Ishikawa (cell line): Measurements from ENCODE around the gene ABCA2.
A peak's percentile ranks its signal among the peaks of the same experiment; 100 is the strongest.

Experiments used
- CEBPB ChIP-seq: IDR thresholded peaks from 2 replicates; pipeline ENCODE4 v1.6.1; 2012
- CREB1 ChIP-seq: IDR thresholded peaks from 2 replicates; pipeline ENCODE4 v1.6.1; 2012; ENCODE audit warnings: low read depth
- EGR1 ChIP-seq: IDR thresholded peaks from 2 replicates; pipeline ENCODE4 v1.6.1; 2012
- EP300 ChIP-seq: IDR thresholded peaks from 2 replicates; pipeline ENCODE4 v1.6.1; 2012; ENCODE audit warnings: borderline replicate concordance
- FOXM1 ChIP-seq: IDR thresholded peaks from 2 replicates; pipeline ENCODE4 v1.6.1; 2012; ENCODE audit warnings: low read depth, borderline replicate concordance
- NFIC ChIP-seq: IDR thresholded peaks from 2 replicates; pipeline ENCODE4 v1.6.1; 2012
- RAD21 ChIP-seq: IDR thresholded peaks from 2 replicates; pipeline ENCODE4 v1.6.1; 2012; ENCODE audit warnings: low read depth
- TAF1 ChIP-seq: IDR thresholded peaks from 2 replicates; pipeline ENCODE4 v1.6.1; 2012; ENCODE audit warnings: low read depth, mild to moderate bottlenecking
- TCF12 ChIP-seq: IDR thresholded peaks from 2 replicates; pipeline ENCODE4 v1.6.1; 2012; ENCODE audit warnings: low read depth
- TEAD4 ChIP-seq: IDR thresholded peaks from 2 replicates; pipeline ENCODE4 v1.6.1; 2012
- YY1 ChIP-seq: IDR thresholded peaks from 2 replicates; pipeline ENCODE4 v1.6.1; 2012; ENCODE audit warnings: low read depth
- ZBTB7A ChIP-seq: IDR thresholded peaks from 2 replicates; pipeline ENCODE4 v1.6.1; 2012; ENCODE audit warnings: low read depth
- TF ChIP-seq, protein P1 (sequence below): IDR thresholded peaks from 2 replicates; pipeline ENCODE4 v1.6.1; 2012
- TF ChIP-seq, protein P2 (sequence below): IDR thresholded peaks from 2 replicates; pipeline ENCODE4 v1.6.1; 2012; ENCODE audit warnings: low read depth, mild to moderate bottlenecking
- TF ChIP-seq, protein P3 (sequence below): IDR thresholded peaks from 2 replicates; pipeline ENCODE4 v1.6.1; 2012

The ABCA2 gene

DNA sequence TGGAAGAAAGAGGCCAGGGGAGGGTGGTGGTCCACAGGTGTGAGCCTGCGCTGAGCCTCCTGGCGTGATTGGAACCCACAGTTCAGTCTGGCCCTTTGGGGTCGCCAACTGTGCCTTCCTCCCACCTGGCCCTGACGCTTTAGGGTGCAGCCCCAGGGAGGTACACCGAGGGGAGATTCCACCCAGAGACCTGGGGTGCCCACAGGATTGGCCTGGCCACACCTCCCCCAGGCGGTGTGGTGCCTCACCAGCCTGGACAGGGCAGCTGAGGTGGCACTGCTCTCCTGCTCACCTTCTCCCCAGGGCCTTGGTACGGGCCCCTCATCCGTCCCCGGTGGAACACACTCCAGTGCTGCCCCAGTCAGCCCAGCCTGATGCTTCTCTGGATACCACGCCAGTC is 30.7 kb downstream of the ABCA2 start:
- TF ChIP-seq CEBPB (no peak), TAF1 (no peak), EP300 (no peak)

DNA sequence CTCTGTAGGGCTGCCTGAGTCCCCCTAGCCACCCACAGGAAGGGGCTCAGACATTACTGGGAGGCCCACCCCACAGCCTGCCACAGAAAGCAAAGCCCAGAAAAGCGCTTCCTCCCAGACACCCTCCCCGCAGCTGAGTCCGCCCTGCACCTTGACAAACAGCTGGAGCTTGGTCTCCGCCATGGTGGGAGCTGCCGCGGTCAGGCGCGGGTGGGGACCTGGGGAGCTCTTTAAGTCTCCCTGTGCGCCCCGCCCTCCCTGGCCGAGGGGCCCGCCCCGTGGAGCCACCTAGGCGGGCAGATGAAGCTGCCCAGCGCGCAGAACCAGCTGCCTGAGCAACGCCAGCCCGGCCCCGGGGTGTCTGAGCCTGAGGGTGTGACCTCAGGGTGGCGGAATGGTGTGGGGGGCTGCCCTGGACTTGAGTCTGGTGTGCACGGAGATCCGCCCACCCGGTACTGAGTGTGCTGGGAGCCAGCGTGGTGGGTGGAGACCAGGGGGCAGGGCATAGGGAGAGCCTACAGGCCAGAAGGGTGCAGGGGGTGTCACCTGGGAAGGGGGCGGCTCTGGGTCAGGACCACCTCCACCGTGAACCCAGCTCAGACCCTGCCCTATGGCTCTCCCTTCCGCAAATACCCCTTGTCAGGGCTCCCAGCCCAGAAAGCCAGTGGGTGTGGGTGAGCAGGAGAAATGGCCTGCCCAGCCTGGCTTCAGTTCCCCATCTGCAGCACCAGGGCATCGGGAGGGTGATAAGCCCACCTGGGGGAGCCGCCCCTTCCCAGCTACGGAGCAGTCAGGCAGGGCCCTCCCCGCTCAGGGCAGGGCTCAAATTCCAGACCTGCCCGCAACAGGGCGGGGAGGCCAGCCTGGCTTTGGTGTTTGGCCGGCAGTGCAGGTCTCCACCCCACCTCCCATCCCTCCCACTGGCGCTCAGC is 31.4 kb downstream of the ABCA2 start, which contains the start of gene CLIC3:
TSS of gene CLIC3 (minus strand) at position 208 of the 932 bp plus-strand sequence. CDS start at position 183, 25 bp downstream.
- TF ChIP-seq FOXM1 (no peak), TEAD4 (peak; percentile 59; the same call in 1 of the 2 replicates), ZBTB7A (peak; percentile 96)

DNA sequence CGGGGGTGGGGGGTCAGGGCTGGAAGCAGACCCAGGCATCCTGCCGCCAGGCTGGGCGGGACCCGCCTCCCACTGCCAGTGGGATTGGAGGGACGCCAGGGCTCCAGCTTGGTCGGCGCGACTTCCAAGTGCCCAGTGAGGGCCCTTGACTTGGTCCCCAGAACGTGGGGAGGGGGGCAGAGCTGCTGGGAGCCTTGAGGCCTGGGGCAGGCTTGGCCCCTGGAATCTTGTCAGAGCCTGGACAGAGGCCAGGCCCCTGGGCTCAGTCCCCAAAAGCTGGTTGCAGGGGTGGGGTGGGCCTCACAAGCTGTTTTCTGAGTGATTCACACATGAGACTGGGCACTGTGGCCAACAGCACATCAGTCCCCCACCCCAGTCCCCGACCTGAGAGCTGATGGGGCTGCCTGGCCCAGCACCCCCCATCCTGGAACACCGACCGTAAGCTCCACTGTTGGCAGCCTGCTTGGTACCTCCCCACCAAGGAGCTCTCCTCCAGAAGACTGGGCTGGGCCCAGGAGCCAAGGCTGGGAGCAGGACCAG is 32.2 kb downstream of the ABCA2 start:
- peak; percentile 52 for TF ChIP-seq NFIC
- TF ChIP-seq, protein P1, sequence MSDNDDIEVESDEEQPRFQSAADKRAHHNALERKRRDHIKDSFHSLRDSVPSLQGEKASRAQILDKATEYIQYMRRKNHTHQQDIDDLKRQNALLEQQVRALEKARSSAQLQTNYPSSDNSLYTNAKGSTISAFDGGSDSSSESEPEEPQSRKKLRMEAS, result 0 out of 2 replicates have a peak, but pooled peaks have one; percentile 21
- TF ChIP-seq ZBTB7A, result peak; percentile 63
- TF ChIP-seq RAD21, result no peak

DNA sequence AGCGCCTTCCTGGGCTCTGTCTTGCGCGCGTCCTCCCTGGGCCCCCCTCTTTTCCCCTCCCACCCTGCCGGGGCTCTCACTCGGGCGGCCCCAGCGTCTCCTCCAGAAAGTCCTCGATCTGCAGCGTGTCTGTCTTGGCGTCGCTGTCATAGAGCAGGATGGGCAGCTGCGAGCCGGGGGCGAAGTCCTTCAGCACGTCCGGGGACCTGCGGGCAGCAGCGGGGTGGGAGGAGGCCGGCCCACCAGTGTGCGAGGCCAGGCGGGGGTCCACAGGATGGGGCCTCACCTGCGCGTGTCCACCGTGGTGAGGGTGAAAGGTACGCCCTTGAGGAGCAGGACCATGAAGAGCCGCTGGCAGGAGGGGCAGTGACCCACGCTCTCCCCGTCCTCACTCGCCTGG is 32.7 kb downstream of the ABCA2 start:
- TF ChIP-seq EP300 (no peak), ZBTB7A (peak; percentile 57; the same call in 1 of the 2 replicates), TCF12 (no peak), NFIC (no peak), YY1 (no peak)

DNA sequence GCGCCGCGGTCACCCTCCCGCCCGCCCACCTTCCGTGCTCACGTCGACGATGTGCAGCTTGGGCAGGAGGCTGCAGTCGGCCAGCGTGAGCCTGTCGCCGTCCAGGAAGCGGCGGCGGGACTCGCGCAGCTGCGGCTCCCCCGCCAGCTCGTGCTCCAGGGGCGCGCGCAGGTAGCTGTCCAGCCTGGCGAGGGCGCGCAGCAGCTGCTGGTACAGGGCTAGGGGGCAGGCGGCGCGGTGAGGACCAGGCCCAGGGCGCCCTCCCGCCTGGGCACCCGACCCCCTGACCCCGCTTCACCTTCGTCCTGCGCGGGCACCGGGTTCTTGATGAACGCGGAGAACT is 33.2 kb downstream of the ABCA2 start:
- TF ChIP-seq TEAD4, result no peak
- no peak for TF ChIP-seq ZBTB7A
- no peak for TF ChIP-seq TAF1
- TF ChIP-seq CEBPB, result no peak
- TF ChIP-seq RAD21, result no peak
- TF ChIP-seq, protein P2, sequence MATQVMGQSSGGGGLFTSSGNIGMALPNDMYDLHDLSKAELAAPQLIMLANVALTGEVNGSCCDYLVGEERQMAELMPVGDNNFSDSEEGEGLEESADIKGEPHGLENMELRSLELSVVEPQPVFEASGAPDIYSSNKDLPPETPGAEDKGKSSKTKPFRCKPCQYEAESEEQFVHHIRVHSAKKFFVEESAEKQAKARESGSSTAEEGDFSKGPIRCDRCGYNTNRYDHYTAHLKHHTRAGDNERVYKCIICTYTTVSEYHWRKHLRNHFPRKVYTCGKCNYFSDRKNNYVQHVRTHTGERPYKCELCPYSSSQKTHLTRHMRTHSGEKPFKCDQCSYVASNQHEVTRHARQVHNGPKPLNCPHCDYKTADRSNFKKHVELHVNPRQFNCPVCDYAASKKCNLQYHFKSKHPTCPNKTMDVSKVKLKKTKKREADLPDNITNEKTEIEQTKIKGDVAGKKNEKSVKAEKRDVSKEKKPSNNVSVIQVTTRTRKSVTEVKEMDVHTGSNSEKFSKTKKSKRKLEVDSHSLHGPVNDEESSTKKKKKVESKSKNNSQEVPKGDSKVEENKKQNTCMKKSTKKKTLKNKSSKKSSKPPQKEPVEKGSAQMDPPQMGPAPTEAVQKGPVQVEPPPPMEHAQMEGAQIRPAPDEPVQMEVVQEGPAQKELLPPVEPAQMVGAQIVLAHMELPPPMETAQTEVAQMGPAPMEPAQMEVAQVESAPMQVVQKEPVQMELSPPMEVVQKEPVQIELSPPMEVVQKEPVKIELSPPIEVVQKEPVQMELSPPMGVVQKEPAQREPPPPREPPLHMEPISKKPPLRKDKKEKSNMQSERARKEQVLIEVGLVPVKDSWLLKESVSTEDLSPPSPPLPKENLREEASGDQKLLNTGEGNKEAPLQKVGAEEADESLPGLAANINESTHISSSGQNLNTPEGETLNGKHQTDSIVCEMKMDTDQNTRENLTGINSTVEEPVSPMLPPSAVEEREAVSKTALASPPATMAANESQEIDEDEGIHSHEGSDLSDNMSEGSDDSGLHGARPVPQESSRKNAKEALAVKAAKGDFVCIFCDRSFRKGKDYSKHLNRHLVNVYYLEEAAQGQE, result no peak
- TF ChIP-seq TCF12, result no peak
- no peak for TF ChIP-seq CREB1
- TF ChIP-seq FOXM1, result no peak

DNA sequence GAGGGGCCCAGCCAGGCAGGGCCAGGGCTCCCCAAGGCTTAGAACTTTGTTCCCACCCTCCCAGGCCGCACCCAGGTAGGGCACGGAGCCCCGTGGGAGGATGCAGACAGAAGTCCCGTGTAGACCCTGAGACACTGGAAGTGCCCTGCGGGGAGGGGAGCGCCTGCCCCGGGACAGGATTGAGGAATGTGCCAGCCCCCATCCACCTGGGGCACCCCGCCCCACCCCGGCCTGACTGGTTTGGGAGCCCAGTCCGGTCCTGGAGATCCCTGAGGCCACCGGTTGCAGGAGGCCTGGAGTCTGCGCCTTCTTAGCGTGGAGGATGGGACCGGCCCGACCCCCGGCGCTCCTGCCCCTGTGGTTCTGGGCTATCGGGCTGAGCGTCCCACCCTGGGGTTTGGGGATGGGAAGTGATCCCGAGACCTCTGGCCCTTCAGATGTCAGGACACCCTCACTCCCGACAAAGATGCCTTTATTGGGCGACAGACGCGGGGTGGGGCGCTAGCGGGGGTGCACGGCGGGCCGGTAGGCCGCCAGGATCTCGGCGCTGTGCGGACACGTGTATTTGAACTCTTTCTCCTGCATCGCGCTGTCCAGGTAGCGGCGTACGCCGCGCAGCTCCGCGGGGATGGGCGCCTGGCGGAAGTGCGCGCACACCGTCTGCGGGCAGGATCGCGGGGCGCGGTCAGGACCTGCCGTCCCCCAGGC is 33.7 kb downstream of the ABCA2 start:
- no peak for TF ChIP-seq EP300
- no peak for TF ChIP-seq NFIC
- no peak for TF ChIP-seq CREB1
- no peak for TF ChIP-seq CEBPB
- TF ChIP-seq, protein P1, result no peak
- TF ChIP-seq ZBTB7A, result no peak
- no peak for TF ChIP-seq YY1
- no peak for TF ChIP-seq EGR1
- TF ChIP-seq TCF12, result no peak
- TF ChIP-seq, protein P3, sequence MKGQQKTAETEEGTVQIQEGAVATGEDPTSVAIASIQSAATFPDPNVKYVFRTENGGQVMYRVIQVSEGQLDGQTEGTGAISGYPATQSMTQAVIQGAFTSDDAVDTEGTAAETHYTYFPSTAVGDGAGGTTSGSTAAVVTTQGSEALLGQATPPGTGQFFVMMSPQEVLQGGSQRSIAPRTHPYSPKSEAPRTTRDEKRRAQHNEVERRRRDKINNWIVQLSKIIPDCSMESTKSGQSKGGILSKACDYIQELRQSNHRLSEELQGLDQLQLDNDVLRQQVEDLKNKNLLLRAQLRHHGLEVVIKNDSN, result no peak
- no peak for TF ChIP-seq RAD21
- TF ChIP-seq, protein P2, result no peak
- TF ChIP-seq FOXM1, result no peak
- no peak for TF ChIP-seq TAF1
- TF ChIP-seq TEAD4, result no peak
